Astrocyte (in vitro differentiated cells and primary cell): ENCODE data around the gene CDK6. TPM values are rescaled to one million over a fixed set of nuclear protein-coding genes. Genes with fewer than 3 reads are reported as not detected.

Source experiments
- DNase-seq: peaks from one replicate; pipeline ENCODE4 v3.0.0-alpha.2; 2010; ENCODE audit warnings: low read depth
- FAIRE-seq: peaks from 2 replicates; lab custom pipeline; 2011; peaks lifted over from hg19 to GRCh38; lab: Jason Lieb, UNC
- H2AFZ ChIP-seq: 2 replicates; pipeline ENCODE4 v1.6.0; 2012; ENCODE audit warnings: low read depth, low read length, inconsistent platforms
- H3K27ac ChIP-seq: 2 replicates; pipeline ENCODE4 v1.5.1; 2011; ENCODE audit warnings: low read depth, low read length, inconsistent platforms
- H3K27me3 ChIP-seq: 2 replicates; pipeline ENCODE4 v1.6.0; 2011; ENCODE audit warnings: low read length, inconsistent platforms; ENCODE audit not compliant: insufficient read depth
- H3K36me3 ChIP-seq: 2 replicates; pipeline ENCODE4 v1.5.1; 2011; ENCODE audit warnings: low read length, inconsistent platforms; ENCODE audit not compliant: insufficient read depth
- H3K4me1 ChIP-seq: 2 replicates; pipeline ENCODE4 v1.5.1; 2011; ENCODE audit warnings: low read length, inconsistent platforms; ENCODE audit not compliant: insufficient read depth
- H3K4me2 ChIP-seq: 2 replicates; pipeline ENCODE4 v1.6.0; 2012; ENCODE audit warnings: low read length, inconsistent platforms
- H3K4me3 ChIP-seq: 2 replicates; pipeline ENCODE4 v1.5.1; 2011; ENCODE audit warnings: low read depth, mild to moderate bottlenecking, low read length, inconsistent platforms; ENCODE audit not compliant: insufficient read depth
- H3K79me2 ChIP-seq: 2 replicates; pipeline ENCODE4 v1.6.0; 2012; ENCODE audit warnings: mild to moderate bottlenecking, low read length, inconsistent platforms; ENCODE audit not compliant: insufficient read depth
- H3K9ac ChIP-seq: 2 replicates; pipeline ENCODE4 v1.6.0; 2012; ENCODE audit warnings: mild to moderate bottlenecking, low read length, inconsistent platforms
- H3K9me3 ChIP-seq: 2 replicates; pipeline ENCODE4 v1.5.1; 2012; ENCODE audit warnings: low read depth, mild to moderate bottlenecking, low read length, inconsistent platforms; ENCODE audit not compliant: insufficient read depth
- H4K20me1 ChIP-seq: 2 replicates; pipeline ENCODE4 v1.6.0; 2012; ENCODE audit warnings: low read length, inconsistent platforms; ENCODE audit not compliant: insufficient read depth
- H3K27ac Mint-ChIP-seq: one replicate; pipeline ENCODE4 v1.8.0; 2021; ENCODE audit warnings: mild to moderate bottlenecking, mixed read lengths; ENCODE audit not compliant: unreplicated experiment
- H3K27me3 Mint-ChIP-seq: one replicate; pipeline ENCODE4 v1.8.0; 2021; ENCODE audit warnings: low read depth, mixed read lengths; ENCODE audit not compliant: unreplicated experiment
- H3K36me3 Mint-ChIP-seq: one replicate; pipeline ENCODE4 v1.8.0; 2021; ENCODE audit warnings: low read depth, mixed read lengths; ENCODE audit not compliant: unreplicated experiment
- H3K4me1 Mint-ChIP-seq: one replicate; pipeline ENCODE4 v1.8.0; 2021; ENCODE audit warnings: low read depth, mixed read lengths; ENCODE audit not compliant: unreplicated experiment
- H3K4me3 Mint-ChIP-seq: one replicate; pipeline ENCODE4 v1.8.0; 2021; ENCODE audit warnings: mild to moderate bottlenecking, moderate library complexity, mixed read lengths; ENCODE audit not compliant: unreplicated experiment
- H3K9me3 Mint-ChIP-seq: one replicate; pipeline ENCODE4 v1.8.0; 2021; ENCODE audit warnings: mild to moderate bottlenecking, mixed read lengths; ENCODE audit not compliant: unreplicated experiment
- CTCF ChIP-seq: IDR thresholded peaks from 2 replicates; pipeline ENCODE4 v1.5.1; 2011; ENCODE audit warnings: low read depth, mild to moderate bottlenecking, inconsistent platforms, low read length, moderate library complexity; ENCODE audit not compliant: insufficient read depth
- EZH2 ChIP-seq: IDR thresholded peaks from 2 replicates; pipeline ENCODE4 v1.6.1; 2012; ENCODE audit warnings: mild to moderate bottlenecking, low read length, inconsistent platforms; ENCODE audit not compliant: insufficient read depth
- total RNA-seq: library from RNA; stranded (reverse); gene quantifications from 2 replicates; pipeline ENCODE4 v1.2.1, GENCODE V29; 2021

CDK6 gene
- total RNA-seq, 1 donor from 2014 or later = 160 TPM

DNA sequence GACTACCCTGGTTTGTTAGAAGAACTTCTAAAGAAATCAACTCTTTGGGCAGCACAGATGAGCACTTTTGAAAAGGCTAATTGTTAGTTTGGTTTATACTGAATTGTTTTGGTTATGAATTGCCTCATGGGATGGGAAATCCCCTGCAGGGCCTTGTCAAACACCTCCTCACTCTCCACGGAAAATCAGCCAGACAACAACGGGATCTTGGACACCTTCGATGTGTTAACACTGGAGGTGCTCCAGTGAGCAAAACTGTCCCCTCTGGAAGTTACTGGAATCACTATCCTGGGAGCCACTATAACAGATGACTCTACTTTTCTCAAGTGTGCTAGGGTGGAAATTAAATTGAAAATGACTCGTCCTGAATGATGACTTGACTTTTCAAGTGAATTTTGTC, 38.7 kb downstream of the CDK6 start:
- Mint-ChIP-seq H3K9me3 (no peaks in the 10 kb centered on the region), H3K27ac (no peak overlapping the region), H3K4me3 (no peak overlapping the region), H3K27me3 (no peaks in the 10 kb centered on the region), H3K36me3 (no peaks in the 10 kb centered on the region), H3K4me1 (peaks cover 22% of the 10 kb centered on the region)
- no peak overlapping the region for H2AFZ ChIP-seq
- DNase-seq (peak; percentile 39), FAIRE-seq (peak; percentile 13)
- no peak overlapping the region for H3K9ac ChIP-seq
- TF ChIP-seq EZH2 = no peak
- no peak for TF ChIP-seq CTCF
- H4K20me1 ChIP-seq = peaks cover 82% of the 10 kb centered on the region
- peaks cover 99% of the 10 kb centered on the region for H3K79me2 ChIP-seq
- peaks cover 20% of the 10 kb centered on the region for H3K4me1 ChIP-seq
- H3K27me3 ChIP-seq = no peaks in the 10 kb centered on the region
- no peak overlapping the region for H3K4me3 ChIP-seq
- no peaks in the 10 kb centered on the region for H3K36me3 ChIP-seq
- no peaks in the 10 kb centered on the region for H3K9me3 ChIP-seq
- H3K4me2 ChIP-seq = peak overlapping the region; percentile 17
- peak overlapping the region; percentile 57 for H3K27ac ChIP-seq

- Mint-ChIP-seq H3K4me3 (no peak overlapping the region), H3K4me1 (peaks cover 25% of the 10 kb centered on the region), H3K27me3 (no peaks in the 10 kb centered on the region), H3K27ac (no peak overlapping the region), H3K9me3 (no peaks in the 10 kb centered on the region), H3K36me3 (no peaks in the 10 kb centered on the region)
- Histone ChIP-seq H3K4me3 (no peak overlapping the region), H2AFZ (no peak overlapping the region), H3K9ac (no peak overlapping the region), H3K79me2 (peaks cover 99% of the 10 kb centered on the region), H3K9me3 (no peaks in the 10 kb centered on the region), H4K20me1 (peaks cover 81% of the 10 kb centered on the region), H3K27ac (peak overlapping the region; percentile 57), H3K27me3 (no peaks in the 10 kb centered on the region), H3K4me2 (no peak overlapping the region), H3K4me1 (peaks cover 20% of the 10 kb centered on the region), H3K36me3 (no peaks in the 10 kb centered on the region)
- FAIRE-seq (no peak), DNase-seq (peak; percentile 77)
- TF ChIP-seq EZH2 = no peak
- no peak for TF ChIP-seq CTCF
Observed at GRCh38 chr7:92797284-92797683, 39.1 kb downstream of the CDK6 start.

- FAIRE-seq = no peak
- Histone ChIP-seq H3K36me3 (no peaks in the 10 kb centered on the region), H3K27me3 (no peaks in the 10 kb centered on the region), H3K4me1 (peaks cover 38% of the 10 kb centered on the region), H4K20me1 (peaks cover 82% of the 10 kb centered on the region), H3K9ac (no peak overlapping the region), H3K9me3 (no peaks in the 10 kb centered on the region), H3K79me2 (peaks cover 100% of the 10 kb centered on the region), H3K4me3 (no peak overlapping the region), H2AFZ (no peak overlapping the region), H3K4me2 (no peak overlapping the region), H3K27ac (no peak overlapping the region)
- no peak for DNase-seq
- H3K27me3 Mint-ChIP-seq = no peaks in the 10 kb centered on the region
- no peaks in the 10 kb centered on the region for H3K36me3 Mint-ChIP-seq
- peaks cover 43% of the 10 kb centered on the region for H3K4me1 Mint-ChIP-seq
- no peak overlapping the region for H3K27ac Mint-ChIP-seq
- no peaks in the 10 kb centered on the region for H3K9me3 Mint-ChIP-seq
- TF ChIP-seq CTCF (no peak), EZH2 (no peak)
- H3K4me3 Mint-ChIP-seq = no peak overlapping the region
Observed at GRCh38 chr7:92794831-92795230, 41.5 kb downstream of the CDK6 start.
